Subcutaneous abdominal adipose tissue (tissue), 5 donors: ENCODE results near the gene KCNK7.
A peak's percentile ranks its signal among the peaks of the same experiment; 100 is the strongest.

Source experiments
- H3K27ac ChIP-seq: one replicate; pipeline ENCODE4 v1.7.0; 2013; ENCODE audit warnings: low read depth, mild to moderate bottlenecking, inconsistent platforms, low read length, moderate library complexity
- H3K27me3 ChIP-seq, 5 donors: one replicate each; pipeline ENCODE4 v1.7.0; 2013; ENCODE audit warnings: low read length in 5 of 5, inconsistent platforms in 1 of 5; ENCODE audit not compliant: control insufficient read depth in 5 of 5, insufficient read depth in 4 of 5
- H3K36me3 ChIP-seq, 5 donors: one replicate each; pipeline ENCODE4 v1.7.0; 2013; ENCODE audit warnings: low read length in 5 of 5; ENCODE audit not compliant: control insufficient read depth in 5 of 5, insufficient read depth in 5 of 5
- H3K4me1 ChIP-seq, 5 donors: one replicate each; pipeline ENCODE4 v1.7.0; 2013; ENCODE audit warnings: low read length in 5 of 5, mild to moderate bottlenecking in 3 of 5, moderate library complexity in 1 of 5; ENCODE audit not compliant: control insufficient read depth in 5 of 5, insufficient read depth in 5 of 5
- H3K4me3 ChIP-seq, 5 donors: one replicate each; pipeline ENCODE4 v1.7.0; 2013; ENCODE audit warnings: low read length in 5 of 5, low read depth in 1 of 5
- H3K9ac ChIP-seq, 5 donors: one replicate each; pipeline ENCODE4 v1.7.0; 2013; ENCODE audit warnings: low read length in 5 of 5, mild to moderate bottlenecking in 4 of 5, moderate library complexity in 3 of 5
- H3K9me3 ChIP-seq, 5 donors: one replicate each; pipeline ENCODE4 v1.7.0; 2013; ENCODE audit warnings: low read length in 5 of 5; ENCODE audit not compliant: control insufficient read depth in 5 of 5
- donor health status: healthy.
- donor health status: healthy.
- donor health status: healthy.
- donor health status: healthy.
- donor health status: healthy.

KCNK7 gene

GRCh38 chr11:65589444-65590239 lies 6.0 kb downstream of the KCNK7 start:
- Histone ChIP-seq H3K27me3 (no peaks in the 10 kb centered on the region), H3K9ac (peak overlapping the region in 1 of 5 donors; percentile 20), H3K27ac (no peak overlapping the region), H3K36me3 (peaks cover 0 to 48% (median 34%) of the 10 kb centered on the region in 5 donors), H3K9me3 (no peaks in the 10 kb centered on the region), H3K4me1 (peaks cover 5 to 53% (median 40%) of the 10 kb centered on the region in 5 donors), H3K4me3 (no peak overlapping the region)

GRCh38 chr11:65588199-65589054 lies 7.2 kb downstream of the KCNK7 start:
- H3K4me3 ChIP-seq = no peak overlapping the region
- peak overlapping the region in 2 of 5 donors; percentile 30 to 41 for H3K9ac ChIP-seq
- H3K4me1 ChIP-seq = peaks cover 5 to 45% (median 31%) of the 10 kb centered on the region in 5 donors
- no peaks in the 10 kb centered on the region for H3K27me3 ChIP-seq
- H3K27ac ChIP-seq = no peak overlapping the region
- H3K9me3 ChIP-seq = no peaks in the 10 kb centered on the region
- H3K36me3 ChIP-seq = peaks cover 0 to 57% (median 40%) of the 10 kb centered on the region in 5 donors

- H3K27me3 ChIP-seq = no peaks in the 10 kb centered on the region
- peaks cover 0 to 53% (median 35%) of the 10 kb centered on the region in 5 donors for H3K36me3 ChIP-seq
- H3K27ac ChIP-seq = no peak overlapping the region
- peaks cover 5 to 41% (median 29%) of the 10 kb centered on the region in 5 donors for H3K4me1 ChIP-seq
- no peak overlapping the region for H3K9ac ChIP-seq
- no peaks in the 10 kb centered on the region for H3K9me3 ChIP-seq
- H3K4me3 ChIP-seq = no peak overlapping the region
Observed at GRCh38 chr11:65586676-65587075, 8.9 kb downstream of the KCNK7 start.

GRCh38 chr11:65586247-65586630 lies 9.4 kb downstream of the KCNK7 start:
- Histone ChIP-seq H3K4me1 (peaks cover 5 to 41% (median 29%) of the 10 kb centered on the region in 5 donors), H3K9ac (no peak overlapping the region), H3K27me3 (no peaks in the 10 kb centered on the region), H3K36me3 (peaks cover 0 to 52% (median 39%) of the 10 kb centered on the region in 5 donors), H3K4me3 (no peak overlapping the region), H3K27ac (no peak overlapping the region), H3K9me3 (no peaks in the 10 kb centered on the region)

GRCh38 chr11:65585396-65586246 lies 10.0 kb downstream of the KCNK7 start:
- H3K9me3 ChIP-seq = no peaks in the 10 kb centered on the region
- no peak overlapping the region for H3K9ac ChIP-seq
- peaks cover 5 to 41% (median 29%) of the 10 kb centered on the region in 5 donors for H3K4me1 ChIP-seq
- H3K27me3 ChIP-seq = no peaks in the 10 kb centered on the region
- no peak overlapping the region for H3K4me3 ChIP-seq
- no peak overlapping the region for H3K27ac ChIP-seq
- H3K36me3 ChIP-seq = peaks cover 0 to 56% (median 45%) of the 10 kb centered on the region in 5 donors

- Histone ChIP-seq H3K36me3 (peaks cover 0 to 56% (median 46%) of the 10 kb centered on the region in 5 donors), H3K4me1 (peaks cover 5 to 34% (median 29%) of the 10 kb centered on the region in 5 donors), H3K27me3 (no peaks in the 10 kb centered on the region), H3K9me3 (no peaks in the 10 kb centered on the region), H3K27ac (no peak overlapping the region), H3K4me3 (no peak overlapping the region), H3K9ac (no peak overlapping the region)
Observed at GRCh38 chr11:65584723-65585171, 10.9 kb downstream of the KCNK7 start.

GRCh38 chr11:65584106-65584505 lies 11.5 kb downstream of the KCNK7 start:
- peaks cover 0 to 62% (median 51%) of the 10 kb centered on the region in 5 donors for H3K36me3 ChIP-seq
- H3K4me3 ChIP-seq = no peak overlapping the region
- no peaks in the 10 kb centered on the region for H3K9me3 ChIP-seq
- H3K27me3 ChIP-seq = no peaks in the 10 kb centered on the region
- H3K4me1 ChIP-seq = peaks cover 5 to 34% (median 29%) of the 10 kb centered on the region in 5 donors
- H3K9ac ChIP-seq = no peak overlapping the region
- H3K27ac ChIP-seq = no peak overlapping the region

GRCh38 chr11:65583589-65583988 lies 12.0 kb downstream of the KCNK7 start:
- Histone ChIP-seq H3K4me3 (no peak overlapping the region), H3K4me1 (peaks cover 5 to 33% (median 27%) of the 10 kb centered on the region in 5 donors), H3K9me3 (no peaks in the 10 kb centered on the region), H3K27me3 (no peaks in the 10 kb centered on the region), H3K36me3 (peaks cover 0 to 62% (median 55%) of the 10 kb centered on the region in 5 donors), H3K27ac (no peak overlapping the region), H3K9ac (no peak overlapping the region)

- Histone ChIP-seq H3K9ac (no peak overlapping the region), H3K36me3 (peaks cover 0 to 67% (median 54%) of the 10 kb centered on the region in 5 donors), H3K4me3 (no peak overlapping the region)
Observed at GRCh38 chr11:65581928-65582327, 13.7 kb downstream of the KCNK7 start.

More at GRCh38 chr11:65581928-65582327, 13.7 kb downstream of the KCNK7 start:
- no peaks in the 10 kb centered on the region for H3K9me3 ChIP-seq
- H3K27ac ChIP-seq = no peak overlapping the region
- no peaks in the 10 kb centered on the region for H3K27me3 ChIP-seq
- H3K4me1 ChIP-seq = peaks cover 3 to 33% (median 28%) of the 10 kb centered on the region in 5 donors
